ENCODE results near the gene NRG2. TPM values are rescaled to one million over a fixed set of nuclear protein-coding genes. Genes with fewer than 3 reads are reported as not detected.

Gene NRG2
- total RNA-seq, 1 donor from 2014 or later, result 1.4 TPM

DNA sequence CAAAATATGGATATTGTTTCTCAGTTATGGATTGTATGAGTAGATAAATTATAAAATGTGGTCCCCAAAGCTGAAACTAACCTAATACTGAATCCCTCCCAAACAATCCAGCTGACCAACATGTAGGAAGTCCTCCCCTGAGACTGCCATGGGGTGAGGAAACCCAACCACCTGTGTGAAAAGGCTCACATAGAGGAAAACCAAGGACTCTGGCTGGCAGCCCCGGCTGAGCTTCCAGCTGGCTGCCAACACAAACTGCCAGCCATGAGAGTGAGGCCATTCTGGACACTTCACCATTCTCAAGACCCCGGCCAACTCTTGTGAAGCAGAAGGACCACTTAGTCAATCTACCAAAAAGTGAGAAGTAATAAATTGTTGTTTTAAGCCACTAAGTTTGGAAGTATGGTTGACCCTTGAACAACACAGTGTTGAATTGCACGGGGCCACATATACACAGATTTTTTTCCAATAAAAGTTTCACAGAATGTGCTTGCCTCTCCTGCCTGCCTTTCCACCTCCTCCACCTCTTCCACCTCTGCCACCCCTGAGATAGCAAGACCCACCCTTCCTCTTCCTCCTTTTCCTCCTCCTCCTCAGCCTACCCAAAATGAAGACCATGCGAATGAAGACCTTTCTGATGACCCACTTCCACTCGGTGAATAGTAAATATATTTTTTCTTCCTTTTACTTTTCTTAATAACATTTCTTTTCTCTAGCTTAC is 15.3 kb upstream of the NRG2 start:
- no peak overlapping the region for H3K4me3 Mint-ChIP-seq

GRCh38 chr5:140056880-140057279 is 13.8 kb upstream of the NRG2 start:
- H3K27ac Mint-ChIP-seq, result no peak overlapping the region
- no peak for DNase-seq (ENCODE audit: extremely low spot score, unreplicated experiment)
- H3K36me3 Mint-ChIP-seq, result no peaks in the 10 kb centered on the region
- no peak overlapping the region for H3K4me3 Mint-ChIP-seq
- TF ChIP-seq, protein P1, sequence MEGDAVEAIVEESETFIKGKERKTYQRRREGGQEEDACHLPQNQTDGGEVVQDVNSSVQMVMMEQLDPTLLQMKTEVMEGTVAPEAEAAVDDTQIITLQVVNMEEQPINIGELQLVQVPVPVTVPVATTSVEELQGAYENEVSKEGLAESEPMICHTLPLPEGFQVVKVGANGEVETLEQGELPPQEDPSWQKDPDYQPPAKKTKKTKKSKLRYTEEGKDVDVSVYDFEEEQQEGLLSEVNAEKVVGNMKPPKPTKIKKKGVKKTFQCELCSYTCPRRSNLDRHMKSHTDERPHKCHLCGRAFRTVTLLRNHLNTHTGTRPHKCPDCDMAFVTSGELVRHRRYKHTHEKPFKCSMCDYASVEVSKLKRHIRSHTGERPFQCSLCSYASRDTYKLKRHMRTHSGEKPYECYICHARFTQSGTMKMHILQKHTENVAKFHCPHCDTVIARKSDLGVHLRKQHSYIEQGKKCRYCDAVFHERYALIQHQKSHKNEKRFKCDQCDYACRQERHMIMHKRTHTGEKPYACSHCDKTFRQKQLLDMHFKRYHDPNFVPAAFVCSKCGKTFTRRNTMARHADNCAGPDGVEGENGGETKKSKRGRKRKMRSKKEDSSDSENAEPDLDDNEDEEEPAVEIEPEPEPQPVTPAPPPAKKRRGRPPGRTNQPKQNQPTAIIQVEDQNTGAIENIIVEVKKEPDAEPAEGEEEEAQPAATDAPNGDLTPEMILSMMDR (conservative IDR thresholded peaks at IDR 0.05), result no peak
- peaks cover 5% of the 10 kb centered on the region for H3K27me3 Mint-ChIP-seq
- H3K4me1 Mint-ChIP-seq (ENCODE audit: unreplicated experiment), result no peaks in the 10 kb centered on the region
- H3K9me3 Mint-ChIP-seq, result no peaks in the 10 kb centered on the region

More for the DNA sequence above, 15.3 kb upstream of the NRG2 start:
- TF ChIP-seq, protein P1 (conservative IDR thresholded peaks at IDR 0.05), result no peak
- no peaks in the 10 kb centered on the region for H3K4me1 Mint-ChIP-seq (ENCODE audit: unreplicated experiment)
- H3K9me3 Mint-ChIP-seq, result no peaks in the 10 kb centered on the region
- H3K27me3 Mint-ChIP-seq, result peaks cover 18% of the 10 kb centered on the region
- H3K27ac Mint-ChIP-seq, result no peak overlapping the region
- H3K36me3 Mint-ChIP-seq, result no peaks in the 10 kb centered on the region
- no peak for DNase-seq (ENCODE audit: extremely low spot score, unreplicated experiment)

- Mint-ChIP-seq H3K36me3 (no peaks in the 10 kb centered on the region), H3K4me1 (ENCODE audit: unreplicated experiment) (no peaks in the 10 kb centered on the region), H3K27me3 (peaks cover 14% of the 10 kb centered on the region), H3K4me3 (no peak overlapping the region), H3K9me3 (no peaks in the 10 kb centered on the region), H3K27ac (no peak overlapping the region)
- no peak for DNase-seq (ENCODE audit: extremely low spot score, unreplicated experiment)
- TF ChIP-seq, protein P1 (conservative IDR thresholded peaks at IDR 0.05), result no peak
These were observed 12.1 kb upstream of the NRG2 start for GRCh38 chr5:140055152-140055551.

GRCh38 chr5:140054086-140054689 is 11.1 kb upstream of the NRG2 start:
- peaks cover 23% of the 10 kb centered on the region for H3K27me3 Mint-ChIP-seq
- H3K4me3 Mint-ChIP-seq, result no peak overlapping the region
- TF ChIP-seq, protein P1 (conservative IDR thresholded peaks at IDR 0.05), result no peak
- H3K27ac Mint-ChIP-seq, result no peak overlapping the region
- DNase-seq (ENCODE audit: extremely low spot score, unreplicated experiment), result no peak
- H3K4me1 Mint-ChIP-seq (ENCODE audit: unreplicated experiment), result no peaks in the 10 kb centered on the region
- no peaks in the 10 kb centered on the region for H3K36me3 Mint-ChIP-seq
- no peaks in the 10 kb centered on the region for H3K9me3 Mint-ChIP-seq

DNA sequence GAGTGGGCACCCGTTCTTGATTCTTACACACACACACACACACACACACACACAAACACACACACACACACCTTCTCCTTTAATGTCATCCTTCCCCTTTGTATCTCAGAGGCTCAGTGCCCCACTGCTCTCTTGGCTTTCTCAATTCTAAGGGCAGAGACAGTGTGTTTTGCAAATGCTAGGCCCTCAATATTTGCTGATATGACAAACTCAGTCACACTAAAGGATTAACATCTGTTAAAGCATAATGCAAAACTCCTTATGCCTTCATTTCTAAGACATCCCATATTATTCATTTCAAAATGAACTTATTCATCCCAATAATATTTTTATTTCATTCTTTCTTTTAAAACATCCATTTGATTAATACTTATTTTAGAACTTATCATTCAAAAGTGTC is 8.9 kb upstream of the NRG2 start:
- TF ChIP-seq, protein P1 (conservative IDR thresholded peaks at IDR 0.05), result no peak
- Mint-ChIP-seq H3K27ac (no peak overlapping the region), H3K36me3 (no peaks in the 10 kb centered on the region), H3K4me1 (ENCODE audit: unreplicated experiment) (no peaks in the 10 kb centered on the region), H3K9me3 (no peaks in the 10 kb centered on the region), H3K4me3 (no peak overlapping the region), H3K27me3 (peaks cover 38% of the 10 kb centered on the region)
- no peak for DNase-seq (ENCODE audit: extremely low spot score, unreplicated experiment)
